Fibroblast of villous mesenchyme (primary cell): ENCODE data around the gene YPEL5. TPM values are rescaled to one million over a fixed set of nuclear protein-coding genes. Genes with fewer than 3 reads are reported as not detected.

ENCODE experiments used
- DNase-seq: peaks from one replicate; pipeline ENCODE4 v3.0.0-alpha.2; 2010; ENCODE audit warnings: low read depth
- H3K4me3 ChIP-seq: 2 replicates; pipeline ENCODE4 v1.5.1; 2011; ENCODE audit warnings: low read depth, mild to moderate bottlenecking, low read length
- CTCF ChIP-seq: IDR thresholded peaks from 2 replicates; pipeline ENCODE4 v1.5.1; 2012; ENCODE audit warnings: low read depth, mild to moderate bottlenecking, low read length; ENCODE audit not compliant: insufficient read depth
- total RNA-seq: library from RNA; depleted of rRNA; stranded (reverse); fragments of >200 nt; gene quantifications from 2 replicates; pipeline ENCODE4 v1.2.3, GENCODE V29; 2012

YPEL5 gene
- total RNA-seq, 1 donor = 66.1 TPM

GRCh38 chr2:30165050-30165520 is 18.3 kb downstream of the YPEL5 start:
- DNase-seq = peak; percentile 89
- peak; percentile 88 for TF ChIP-seq CTCF

GRCh38 chr2:30165617-30166016 is 18.8 kb downstream of the YPEL5 start:
- no peak overlapping the region for H3K4me3 ChIP-seq
- no peak for DNase-seq
- no peak for TF ChIP-seq CTCF

More at GRCh38 chr2:30165050-30165520, 18.3 kb downstream of the YPEL5 start:
- H3K4me3 ChIP-seq = no peak overlapping the region

GRCh38 chr2:30172627-30173026 is 25.8 kb downstream of the YPEL5 start:
- H3K4me3 ChIP-seq = no peak overlapping the region
- DNase-seq = no peak
- no peak for TF ChIP-seq CTCF

- H3K4me3 ChIP-seq = no peak overlapping the region
- TF ChIP-seq CTCF = no peak
- no peak for DNase-seq
Observed at GRCh38 chr2:30177440-30177839, 30.6 kb downstream of the YPEL5 start.

GRCh38 chr2:30177956-30178355 is 31.1 kb downstream of the YPEL5 start:
- TF ChIP-seq CTCF = no peak
- DNase-seq = no peak
- H3K4me3 ChIP-seq = no peak overlapping the region

- no peak for TF ChIP-seq CTCF
- no peak overlapping the region for H3K4me3 ChIP-seq
- DNase-seq = peak; percentile 60
Observed at GRCh38 chr2:30178618-30179434, 32.0 kb downstream of the YPEL5 start.
